Subcutaneous preadipocyte (primary cell): ENCODE results near the gene SLC12A8. TPM values are rescaled to one million over a fixed set of nuclear protein-coding genes. Genes with fewer than 3 reads are reported as not detected.

ENCODE experiments used
- small RNA-seq: library from RNA; depleted of rRNA; stranded (forward); fragments of <200 nt; gene quantifications from one replicate; pipeline ENCODE3, GENCODE V24; 2012
- total RNA-seq: library from RNA; depleted of rRNA; stranded (reverse); fragments of >200 nt; gene quantifications from 2 replicates; pipeline ENCODE4 v1.2.3, GENCODE V29; 2012

The SLC12A8 gene
- total RNA-seq, result 1.6 and 1.8 TPM in 2 replicates

DNA sequence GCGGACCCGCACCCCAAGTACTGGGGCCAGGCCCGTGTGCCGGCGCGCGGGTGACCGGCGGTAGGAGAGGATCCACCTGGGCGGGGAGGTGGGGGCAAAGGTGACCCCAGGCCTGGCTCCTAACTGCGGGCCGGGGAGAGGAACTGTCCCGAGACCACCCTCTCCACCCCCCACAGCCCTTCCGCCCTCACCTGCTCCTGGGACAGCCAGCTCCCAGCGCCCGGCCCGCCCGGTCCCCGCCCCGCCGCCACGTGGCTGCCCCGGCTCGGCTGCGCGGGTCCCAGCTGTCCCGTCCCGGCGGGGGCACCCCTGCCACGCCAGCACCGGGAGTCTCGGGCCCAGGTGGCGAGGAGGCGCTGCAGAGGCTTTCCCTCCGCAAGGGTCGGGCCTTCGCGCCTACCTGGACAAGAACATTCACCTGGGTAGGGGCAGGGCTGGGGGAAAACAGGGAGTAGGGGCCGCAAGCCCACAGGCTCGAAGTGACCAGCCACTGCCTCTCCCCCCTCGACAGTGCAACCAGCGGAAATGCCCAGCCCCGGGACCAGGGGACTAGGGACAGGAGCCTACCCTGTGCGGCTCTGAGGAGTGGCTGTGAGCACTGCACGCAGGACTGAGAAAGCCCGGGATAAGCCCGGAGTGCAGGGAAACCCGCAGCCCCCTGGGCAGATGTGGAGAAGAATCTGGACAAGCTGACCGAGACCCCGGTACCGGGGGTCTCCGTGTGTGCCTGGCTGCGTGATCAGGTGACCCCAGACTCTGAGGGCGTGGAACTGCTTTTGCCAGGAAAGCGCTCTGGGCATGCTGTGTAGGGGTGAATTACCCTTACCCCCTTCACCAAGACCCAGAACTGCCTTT, at the start of gene SLC12A8:
SLC12A8 (minus strand) TSS at position 240 of the 855 bp plus-strand sequence. CDS start 1,399 bp downstream, outside the sequence.

GRCh38 chr3:125055913-125056745, 156.4 kb downstream of the SLC12A8 start, which contains the start of gene HEG1:
Gene HEG1 (minus strand): TSS chr3:125055997. CDS start chr3:125055890, 107 bp downstream.

Small RNA genes within 50 kb of the gene (small RNA-seq; reads per million reads assigned to genes)
- gene MIR5092 (not detected), gene RNA5SP137 (not detected), gene RNU6-230P (not detected)

Other genes starting within 250 kb of the SLC12A8 start
- 21.3 and 23.3 TPM in 2 replicates for gene HEG1, start 156.8 kb downstream of the SLC12A8 start, total RNA-seq
- 21.7 and 26.8 TPM in 2 replicates for gene ZNF148, start 162.6 kb upstream of the SLC12A8 start, total RNA-seq